K562 (cell line): ENCODE measurements around the gene ZFAND5. TPM values are rescaled to one million over a fixed set of nuclear protein-coding genes. Genes with fewer than 3 reads are reported as not detected.

ENCODE experiments used
- ATAC-seq: fragments of 200-7000 bp; cut with Tn5 transposase; 3 replicates; pipeline ENCODE4 v1.9.1; 2020; ENCODE audit warnings: moderate library complexity
- BruUV-seq: library from RNA; stranded (reverse); fragments of 400-500 nt; replicated peaks from 2 replicates; lab custom pipeline; 2021; lab: Mats Ljungman, UMichigan
- CTCF ChIA-PET: fragments of 300-600 bp; formaldehyde crosslinking; extraction: SDS; loops from one replicate; lab custom pipeline; 2021; ENCODE audit warnings: low intra/inter-chr PET ratio; lab: Yijun Ruan, JAX
- POLR2A ChIA-PET: fragments of 300-600, 350-650 bp; sonication (Branson Sonifier 250); formaldehyde crosslinking; extraction: SDS; loops from one replicate; lab custom pipeline; 2021; ENCODE audit warnings: antibody characterized with exemption, inconsistent platforms; lab: Yijun Ruan, JAX
- DNase-seq, 4 experiments: peaks; one replicate each; pipeline versions ENCODE4 v3.0.0 to v3.0.0-alpha.2; 2011 to 2018; ENCODE audit warnings: low spot score in 3 of 4, mixed read lengths in 3 of 4; ENCODE audit errors: extremely low read depth in 1 of 4
- FAIRE-seq: peaks from 2 replicates; lab custom pipeline; 2011; peaks lifted over from hg19 to GRCh38; lab: Jason Lieb, UNC
- H2AFZ ChIP-seq: 2 replicates; pipeline ENCODE4 v1.6.0; 2011; ENCODE audit warnings: low read depth, low read length, control low read depth, inconsistent platforms
- H3K27ac ChIP-seq: fragments of 200-600 bp; 3 replicates; pipeline ENCODE4 v1.8.0; 2011; ENCODE audit warnings: low read depth, mild to moderate bottlenecking, control low read depth, inconsistent platforms, low read length, moderate library complexity, mixed read lengths; ENCODE audit errors: extremely low read depth
- H3K27me3 ChIP-seq, 2 experiments: fragments of 300-600 bp in 1 of 2; 2 replicates in 1 of 2; 3 replicates in 1 of 2; pipeline versions ENCODE4 v1.6.0 to v1.8.0; 2011; ENCODE audit warnings: inconsistent platforms in 2 of 2, low read length in 2 of 2, mild to moderate bottlenecking in 1 of 2, mixed read lengths in 1 of 2, moderate library complexity in 1 of 2; ENCODE audit not compliant: control insufficient read depth in 2 of 2, insufficient read depth in 2 of 2
- H3K36me3 ChIP-seq: fragments of 300-600 bp; 3 replicates; pipeline ENCODE4 v1.8.0; 2011; ENCODE audit warnings: mild to moderate bottlenecking, low read length, inconsistent platforms; ENCODE audit not compliant: control insufficient read depth, insufficient read depth
- H3K4me1 ChIP-seq, 2 experiments: fragments of 200-600 bp in 1 of 2; replicated peaks in 1 of 2; 2 replicates in 1 of 2; 3 replicates in 1 of 2; pipeline versions ENCODE4 v1.5.1 to v1.8.0; 2011; ENCODE audit warnings: inconsistent platforms in 2 of 2, low read length in 2 of 2, mild to moderate bottlenecking in 1 of 2, mixed read lengths in 1 of 2, moderate library complexity in 1 of 2; ENCODE audit not compliant: control insufficient read depth in 2 of 2, insufficient read depth in 2 of 2
- H3K4me2 ChIP-seq: 2 replicates; pipeline ENCODE4 v1.6.1; 2011; ENCODE audit warnings: low read length, control low read depth, inconsistent platforms, mixed read lengths; ENCODE audit not compliant: insufficient read depth
- H3K4me3 ChIP-seq: fragments of 200-600 bp; sonication (generic), shearing (Covaris generic); 2 replicates; pipeline ENCODE4 v1.5.1; 2016; ENCODE audit warnings: control low read depth, inconsistent platforms
- H3K79me2 ChIP-seq: fragments of 200-600 bp; 3 replicates; pipeline ENCODE4 v1.8.0; 2011; ENCODE audit warnings: low read length, inconsistent platforms; ENCODE audit not compliant: control insufficient read depth, insufficient read depth
- H3K9ac ChIP-seq, 2 experiments: 2 replicates each; pipeline versions ENCODE4 v1.6.0 to v1.6.1; 2011; ENCODE audit warnings: low read depth in 2 of 2, low read length in 2 of 2, control low read depth in 1 of 2, inconsistent platforms in 1 of 2, mild to moderate bottlenecking in 1 of 2, mixed read lengths in 1 of 2; ENCODE audit not compliant: insufficient read depth in 1 of 2
- H3K9me1 ChIP-seq: one replicate; pipeline ENCODE4 v1.6.0; 2011; ENCODE audit warnings: inconsistent platforms, mild to moderate bottlenecking, low read length, moderate library complexity; ENCODE audit not compliant: control insufficient read depth, insufficient read depth
- H3K9me3 ChIP-seq: replicated peaks from 2 replicates; pipeline ENCODE4 v1.5.1; 2011; ENCODE audit warnings: low read depth, low read length, inconsistent platforms; ENCODE audit not compliant: control insufficient read depth, insufficient read depth
- H4K20me1 ChIP-seq: replicated peaks from 2 replicates; pipeline ENCODE4 v1.6.1; 2011; ENCODE audit warnings: low read length, inconsistent platforms, mixed read lengths; ENCODE audit not compliant: control insufficient read depth, insufficient read depth
- ADNP ChIP-seq: fragments of 200-800 bp; sonication (Bioruptor generic); IDR thresholded peaks from 2 replicates; pipeline ENCODE4 v1.6.1; 2016; ENCODE audit warnings: missing genetic modification characterization, missing compliant biosample characterization
- CBFB ChIP-seq: sonication (generic); formaldehyde crosslinking; IDR thresholded peaks from 2 replicates; pipeline ENCODE4 v1.4.0; 2020; ENCODE audit warnings: mild to moderate bottlenecking, missing genetic modification reagents
- DNMT1 ChIP-seq: fragments of 450-650 bp; IDR thresholded peaks from 2 replicates; pipeline ENCODE4 v1.6.1; 2016; ENCODE audit warnings: antibody characterized with exemption, mild to moderate bottlenecking
- MIER1 ChIP-seq: fragments of 450-650 bp; IDR thresholded peaks from 2 replicates; pipeline ENCODE4 v1.6.1; 2016; ENCODE audit warnings: antibody characterized with exemption, mild to moderate bottlenecking, low read depth
- NCOA2 ChIP-seq, 2 experiments: fragments of 450-650 bp; IDR thresholded peaks; 2 replicates each; pipeline ENCODE4 v1.6.1; 2018; ENCODE audit warnings: mild to moderate bottlenecking in 2 of 2, moderate library complexity in 1 of 2; ENCODE audit not compliant: partially characterized antibody in 2 of 2
- NR2C2 ChIP-seq, 2 experiments: fragments of 200-800 bp in 1 of 2; sonication (Bioruptor generic) in 1 of 2; sonication (generic) in 1 of 2; formaldehyde crosslinking in 1 of 2; IDR thresholded peaks; 2 replicates each; pipeline versions ENCODE4 v1.6.1 to v1.8.0; 2016 to 2022; ENCODE audit warnings: mild to moderate bottlenecking in 1 of 2, missing compliant biosample characterization in 1 of 2, missing genetic modification characterization in 1 of 2, missing genetic modification reagents in 1 of 2
- NRF1 ChIP-seq, 2 experiments: fragments of 450-650 bp; IDR thresholded peaks in 1 of 2; conservative IDR thresholded peaks in 1 of 2; 2 replicates each; pipeline ENCODE4 v1.6.1; 2014; ENCODE audit warnings: mild to moderate bottlenecking in 2 of 2
- PHF20 ChIP-seq: fragments of 450-650 bp; IDR thresholded peaks from 2 replicates; pipeline ENCODE4 v1.6.1; 2018; ENCODE audit not compliant: partially characterized antibody
- TAF9B ChIP-seq: fragments of 450-650 bp; IDR thresholded peaks from 2 replicates; pipeline ENCODE4 v1.6.1; 2018; ENCODE audit warnings: mild to moderate bottlenecking; ENCODE audit not compliant: partially characterized antibody
- ZNF12 ChIP-seq: sonication (generic); formaldehyde crosslinking; IDR thresholded peaks from 2 replicates; pipeline ENCODE4 v1.4.0; 2020; ENCODE audit warnings: mild to moderate bottlenecking, missing genetic modification reagents
- ZNF766 ChIP-seq: fragments of 200-800 bp; sonication (Bioruptor generic); conservative IDR thresholded peaks from 2 replicates; pipeline ENCODE4 v1.6.1; 2016; ENCODE audit warnings: missing genetic modification characterization, missing compliant biosample characterization
- WGBS: fragments of 100-300 bp; shearing (Covaris generic); methylation state at CpG from one replicate; pipeline ENCODE4 v1.1.6; 2016; ENCODE audit warnings: low coverage, mixed read lengths; ENCODE audit not compliant: insufficient coverage; ENCODE audit errors: missing lambda C conversion rate; 5-methylcytosine and 5-hydroxymethylcytosine counted together
- in situ Hi-C: fragments of 300-500 bp; cut with MboI; formaldehyde crosslinking; loops from 4 replicates; pipeline ENCODE4 v1.15.0; 2018; ENCODE audit warnings: inconsistent platforms, mixed read lengths
- intact Hi-C: fragments of 100-400 bp; cut with micrococcal nuclease; formaldehyde crosslinking; loops from 2 replicates; pipeline ENCODE4 v1.14.2; 2022
- polyA plus RNA-seq, 8 experiments: library from polyadenylated mRNA; depleted of rRNA in 4 of 8; stranded (reverse) in 5 of 8; unstranded in 3 of 8; fragments of >200 nt; fragmentation: Nextera tagmentation in 2 of 8; fragmentation: Illumina TruSeq in 1 of 8; extraction: Ambion mirVana in 2 of 8; extraction: Trizol in 1 of 8; gene quantifications; 2 replicates each; pipeline versions ENCODE4 v1.2.1 to v1.2.3, GENCODE V29; 2011 to 2014; ENCODE audit warnings: inconsistent platforms in 1 of 8, missing spikeins in 1 of 8
- total RNA-seq, 7 experiments: library from RNA; depleted of rRNA in 6 of 7; stranded (reverse); fragments of >200 nt in 6 of 7; fragmentation: Illumina TruSeq in 2 of 7; extraction: Trizol in 2 of 7; gene quantifications; 2 replicates each; pipeline versions ENCODE4 v1.2.1 to v1.2.3, GENCODE V29; 2011 to 2021; ENCODE audit warnings: low replicate concordance in 1 of 7
- TF ChIP-seq, protein P1 (sequence below): sonication (generic); formaldehyde crosslinking; IDR thresholded peaks from 2 replicates; pipeline ENCODE4 v1.8.0; 2022; ENCODE audit warnings: mild to moderate bottlenecking, missing genetic modification reagents

Gene ZFAND5
- total and polyA plus RNA-seq, 9 of the 15 experiments (the other 6 are each of a cell fraction or from before 2014, with no cell fraction given) = 12.7 to 64.2 (median 34.5) TPM

DNA sequence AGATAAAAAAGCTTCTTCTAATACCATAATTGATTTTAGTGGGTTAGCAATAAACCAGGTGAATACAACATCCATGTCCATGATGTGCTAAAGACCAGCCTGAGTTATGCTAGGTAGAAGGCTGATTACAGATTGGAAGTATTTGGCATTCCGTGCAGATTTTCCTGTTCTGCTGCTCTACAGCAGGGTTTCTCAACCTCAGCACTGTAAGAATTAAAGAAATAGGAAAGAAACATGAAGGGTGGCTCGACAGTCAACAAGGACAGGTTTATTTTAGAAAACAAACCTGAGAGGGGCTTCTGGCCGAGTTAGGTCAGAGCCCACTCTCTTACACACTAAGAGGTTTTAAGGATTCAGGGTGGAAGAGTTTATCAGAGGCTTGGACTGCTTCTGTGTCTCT lies 42.3 kb downstream of the ZFAND5 start (continued):
- TF ChIP-seq ADNP = no peak
- TF ChIP-seq ZNF766 (CRISPR knock-in tag) = 0 out of 2 replicates have a peak, but pooled peaks have one; percentile 24
- TF ChIP-seq, protein P1, sequence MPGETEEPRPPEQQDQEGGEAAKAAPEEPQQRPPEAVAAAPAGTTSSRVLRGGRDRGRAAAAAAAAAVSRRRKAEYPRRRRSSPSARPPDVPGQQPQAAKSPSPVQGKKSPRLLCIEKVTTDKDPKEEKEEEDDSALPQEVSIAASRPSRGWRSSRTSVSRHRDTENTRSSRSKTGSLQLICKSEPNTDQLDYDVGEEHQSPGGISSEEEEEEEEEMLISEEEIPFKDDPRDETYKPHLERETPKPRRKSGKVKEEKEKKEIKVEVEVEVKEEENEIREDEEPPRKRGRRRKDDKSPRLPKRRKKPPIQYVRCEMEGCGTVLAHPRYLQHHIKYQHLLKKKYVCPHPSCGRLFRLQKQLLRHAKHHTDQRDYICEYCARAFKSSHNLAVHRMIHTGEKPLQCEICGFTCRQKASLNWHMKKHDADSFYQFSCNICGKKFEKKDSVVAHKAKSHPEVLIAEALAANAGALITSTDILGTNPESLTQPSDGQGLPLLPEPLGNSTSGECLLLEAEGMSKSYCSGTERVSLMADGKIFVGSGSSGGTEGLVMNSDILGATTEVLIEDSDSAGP (CRISPR knock-in tag) = no peak

DNA sequence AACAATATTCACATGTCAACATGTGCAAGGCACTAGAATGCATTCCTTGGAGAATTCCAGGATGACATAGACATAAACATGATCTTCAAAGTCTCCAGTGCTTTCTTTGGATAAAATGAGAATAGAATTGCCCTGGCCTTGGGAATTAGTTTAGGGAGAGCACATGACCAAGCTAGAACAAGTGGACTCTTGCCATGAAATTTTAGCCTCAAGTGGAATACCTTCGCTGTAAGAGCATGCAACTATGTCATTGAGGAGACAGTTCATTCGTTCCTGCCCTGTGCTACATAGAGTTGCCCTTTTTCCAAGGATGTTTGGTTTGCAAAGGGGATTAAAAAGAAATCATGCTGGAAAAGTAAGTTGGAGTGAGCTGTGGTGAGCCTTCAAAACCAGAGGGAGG lies 42.7 kb downstream of the ZFAND5 start:
- intact Hi-C loops = no loop called here

More for the DNA sequence above, 42.7 kb downstream of the ZFAND5 start:
- BruUV-seq = no TSS peak
- POLR2A ChIA-PET = no interaction called here
- Histone ChIP-seq H3K4me2 (no peak overlapping the region), H3K9ac (no peak overlapping the region), H4K20me1 (no peaks in the 10 kb centered on the region), H3K4me1 (no peaks in the 10 kb centered on the region), H3K9me1 (no peaks in the 10 kb centered on the region), H3K9me3 (no peaks in the 10 kb centered on the region), H3K27me3 (no peaks in the 10 kb centered on the region), H3K27ac (no peak overlapping the region), H3K79me2 (no peaks in the 10 kb centered on the region), H2AFZ (no peak overlapping the region), H3K4me3 (no peak overlapping the region), H3K36me3 (no peaks in the 10 kb centered on the region)
- FAIRE-seq (no peak), ATAC-seq (no peak), DNase-seq (no peak)
- TF ChIP-seq DNMT1 = no peak
- TF ChIP-seq NCOA2 (IDR thresholded peaks at IDR 0.05; ENCODE audit: partially characterized antibody in 2 of 2) = no peak
- TF ChIP-seq MIER1 = no peak
- TF ChIP-seq CBFB (CRISPR knock-in tag) = no peak
- TF ChIP-seq NRF1 (conservative IDR thresholded peaks at IDR 0.05 in 1 of 2, IDR thresholded peaks at IDR 0.05 in 1 of 2) = no peak
- no peak for TF ChIP-seq PHF20
- no peak for TF ChIP-seq ZNF12 (CRISPR knock-in tag)
- TF ChIP-seq TAF9B = no peak
- TF ChIP-seq NR2C2 (CRISPR knock-in tag; IDR thresholded peaks at IDR 0.05) = no peak
- TF ChIP-seq NR2C2 (tag; IDR thresholded peaks at IDR 0.05) = no peak
- CTCF ChIA-PET = no interaction called here
- in situ Hi-C loops = no loop called here
- 0% methylated on average over 2 of the region's 2 CpGs for WGBS
